WTC11 (cell line): ENCODE measurements around the gene FAM217B. TPM values are rescaled to one million over a fixed set of nuclear protein-coding genes. Genes with fewer than 3 reads are reported as not detected.
"Not testable (repeated sequence)": the region's sequence is repeated elsewhere in the genome, so short reads cannot be mapped to it uniquely, and the experiment has no call there.

Experiments
- ATAC-seq: fragments of 200-7000 bp; cut with Tn5 transposase; 2 replicates; pipeline ENCODE4 v1.10.0; 2021; ENCODE audit warnings: mild to moderate bottlenecking, moderate library complexity
- CTCF ChIA-PET: fragments of 300-600 bp; sonication (Branson Sonifier 250); formaldehyde crosslinking; loops from one replicate; lab custom pipeline; 2021; ENCODE audit warnings: antibody characterized with exemption; lab: Charles Lee
- POLR2A ChIA-PET: fragments of 350-600 bp; sonication (Branson Sonifier 250); formaldehyde crosslinking; loops from one replicate; lab custom pipeline; 2021; ENCODE audit warnings: antibody characterized with exemption; lab: Charles Lee
- DNase-seq: peaks from one replicate; pipeline ENCODE4 v3.0.0; 2021; ENCODE audit warnings: low spot score
- H3K27ac Mint-ChIP-seq: 2 replicates; pipeline ENCODE4 v1.8.0; 2021; ENCODE audit warnings: mixed read lengths
- H3K27me3 Mint-ChIP-seq: 2 replicates; pipeline ENCODE4 v1.8.0; 2021; ENCODE audit warnings: low read depth, mild to moderate bottlenecking, moderate library complexity, mixed read lengths
- H3K36me3 Mint-ChIP-seq: 2 replicates; pipeline ENCODE4 v1.8.0; 2021; ENCODE audit warnings: mixed read lengths
- H3K4me1 Mint-ChIP-seq: 2 replicates; pipeline ENCODE4 v1.8.0; 2022; ENCODE audit warnings: mixed read lengths
- H3K4me3 Mint-ChIP-seq: 2 replicates; pipeline ENCODE4 v1.8.0; 2021; ENCODE audit warnings: mild to moderate bottlenecking, moderate library complexity, mixed read lengths
- H3K9me3 Mint-ChIP-seq: 2 replicates; pipeline ENCODE4 v1.8.0; 2021; ENCODE audit warnings: mixed read lengths
- CDX4 ChIP-seq: fragments of 250-450 bp; sonication (Bioruptor Pico); IDR thresholded peaks from 2 replicates; pipeline ENCODE4 v1.9.0; 2021; ENCODE audit warnings: moderate library complexity, mild to moderate bottlenecking, inconsistent platforms, borderline replicate concordance
- E2F1 ChIP-seq: sonication (generic); formaldehyde crosslinking; IDR thresholded peaks from 2 replicates; pipeline ENCODE4 v1.8.0; 2022; ENCODE audit warnings: mild to moderate bottlenecking, missing genetic modification reagents
- FOXK1 ChIP-seq: sonication (generic); formaldehyde crosslinking; IDR thresholded peaks from 2 replicates; pipeline ENCODE4 v1.8.0; 2022; ENCODE audit warnings: mild to moderate bottlenecking, moderate library complexity, missing genetic modification reagents
- GRHL2 ChIP-seq: fragments of 250-450 bp; sonication (Bioruptor Pico); IDR thresholded peaks from 2 replicates; pipeline ENCODE4 v1.8.0; 2022; ENCODE audit warnings: mild to moderate bottlenecking, moderate library complexity; ENCODE audit not compliant: insufficient replicate concordance, severe bottlenecking
- NFYB ChIP-seq: sonication (generic); formaldehyde crosslinking; conservative IDR thresholded peaks from 2 replicates; pipeline ENCODE4 v1.8.0; 2022; ENCODE audit warnings: low read depth, missing genetic modification reagents
- RELA ChIP-seq: sonication (generic); formaldehyde crosslinking; IDR thresholded peaks from 2 replicates; pipeline ENCODE4 v1.8.1; 2022; ENCODE audit warnings: missing genetic modification reagents, mild to moderate bottlenecking, borderline replicate concordance
- RORB ChIP-seq: fragments of 250-450 bp; sonication (Bioruptor Pico); IDR thresholded peaks from 2 replicates; pipeline ENCODE4 v1.9.0; 2021; ENCODE audit warnings: mild to moderate bottlenecking
- SOX15 ChIP-seq: fragments of 250-450 bp; sonication (Bioruptor Pico); IDR thresholded peaks from 2 replicates; pipeline ENCODE4 v1.9.0; 2021; ENCODE audit warnings: mild to moderate bottlenecking
- SP1 ChIP-seq: sonication (generic); formaldehyde crosslinking; conservative IDR thresholded peaks from 2 replicates; pipeline ENCODE4 v1.8.1; 2022; ENCODE audit warnings: missing genetic modification reagents
- TCF7 ChIP-seq: sonication (generic); formaldehyde crosslinking; IDR thresholded peaks from 2 replicates; pipeline ENCODE4 v1.8.0; 2022; ENCODE audit warnings: mild to moderate bottlenecking, low read depth, missing genetic modification reagents, moderate library complexity
- TEAD1 ChIP-seq: sonication (generic); formaldehyde crosslinking; IDR thresholded peaks from 2 replicates; pipeline ENCODE4 v1.8.0; 2022; ENCODE audit warnings: mild to moderate bottlenecking, missing genetic modification reagents
- ZNF232 ChIP-seq: sonication (generic); formaldehyde crosslinking; IDR thresholded peaks from 2 replicates; pipeline ENCODE4 v1.8.0; 2022; ENCODE audit warnings: mild to moderate bottlenecking, missing genetic modification reagents
- total RNA-seq: library from RNA; stranded (reverse); gene quantifications from 3 replicates; pipeline ENCODE4 v1.2.3, GENCODE V29; 2021
- TF ChIP-seq, protein P1 (sequence below): sonication (generic); formaldehyde crosslinking; IDR thresholded peaks from 2 replicates; pipeline ENCODE4 v1.8.0; 2023; ENCODE audit warnings: missing genetic modification reagents
- TF ChIP-seq, protein P2 (sequence below): sonication (generic); formaldehyde crosslinking; IDR thresholded peaks from 2 replicates; pipeline ENCODE4 v1.8.1; 2022; ENCODE audit warnings: low read depth, missing genetic modification reagents, borderline replicate concordance
- TF ChIP-seq, protein P3 (sequence below): fragments of 250-450 bp; sonication (Bioruptor Pico); IDR thresholded peaks from 2 replicates; pipeline ENCODE4 v1.9.0; 2021; ENCODE audit warnings: mild to moderate bottlenecking
- TF ChIP-seq, protein P4 (sequence below): sonication (generic); formaldehyde crosslinking; IDR thresholded peaks from 2 replicates; pipeline ENCODE4 v1.8.0; 2022; ENCODE audit warnings: mild to moderate bottlenecking, missing genetic modification reagents

FAM217B gene
- total RNA-seq, 1 experiment from 2014 or later = 14.8 TPM

GRCh38 chr20:59949911-59950310, 9.7 kb downstream of the FAM217B start:
- no peak for TF ChIP-seq CDX4 (CRISPR knock-in tag)
- TF ChIP-seq, all 79 proteins: peak for 0
- DNase-seq (no peak), ATAC-seq (no peak)
- Mint-ChIP-seq H3K4me1 (peaks cover 9% of the 10 kb centered on the region), H3K27me3 (peaks cover 2% of the 10 kb centered on the region; the same call in 1 of the 2 replicates), H3K27ac (no peak overlapping the region), H3K9me3 (no peaks in the 10 kb centered on the region), H3K4me3 (no peak overlapping the region), H3K36me3 (no peaks in the 10 kb centered on the region; the same call in 1 of the 2 replicates)
- POLR2A ChIA-PET = no interaction called here
- CTCF ChIA-PET = interaction anchor here (1.5 to 2.3 kb wide), 2 partner anchors 60 to 100 kb away, joined by 8 to 10 read pairs; no protein-coding TSS in a partner anchor

DNA sequence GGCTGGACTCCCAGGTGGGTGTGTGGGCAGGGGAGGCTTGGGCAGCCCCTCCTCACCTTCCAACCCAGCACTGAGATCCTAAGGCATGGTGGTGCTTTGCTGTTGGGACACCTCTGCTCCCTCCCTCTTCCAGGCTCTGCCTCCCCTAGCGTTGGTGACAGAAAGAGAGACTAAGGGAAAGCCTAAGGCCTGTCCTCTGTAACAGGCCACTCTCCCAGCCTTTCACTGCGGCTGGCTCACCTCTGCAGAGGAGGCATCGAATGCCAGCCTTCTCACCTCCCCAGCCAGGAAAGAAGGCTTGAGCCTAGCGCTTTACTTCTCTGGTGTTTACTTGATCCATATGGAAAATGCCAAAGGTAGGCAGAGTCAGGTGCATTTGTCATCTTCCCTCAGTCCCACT, 14.5 kb downstream of the FAM217B start:
- POLR2A ChIA-PET = no interaction called here
- no peaks in the 10 kb centered on the region for H3K9me3 Mint-ChIP-seq
- TF ChIP-seq NFYB (CRISPR knock-in tag) = no peak
- no peak for TF ChIP-seq SOX15
- TF ChIP-seq, protein P1, sequence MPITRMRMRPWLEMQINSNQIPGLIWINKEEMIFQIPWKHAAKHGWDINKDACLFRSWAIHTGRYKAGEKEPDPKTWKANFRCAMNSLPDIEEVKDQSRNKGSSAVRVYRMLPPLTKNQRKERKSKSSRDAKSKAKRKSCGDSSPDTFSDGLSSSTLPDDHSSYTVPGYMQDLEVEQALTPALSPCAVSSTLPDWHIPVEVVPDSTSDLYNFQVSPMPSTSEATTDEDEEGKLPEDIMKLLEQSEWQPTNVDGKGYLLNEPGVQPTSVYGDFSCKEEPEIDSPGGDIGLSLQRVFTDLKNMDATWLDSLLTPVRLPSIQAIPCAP (CRISPR knock-in tag) = no peak
- TF ChIP-seq, all 79 proteins: peak for 0
- ATAC-seq (no peak), DNase-seq (no peak)
- peaks cover 6% of the 10 kb centered on the region for H3K4me1 Mint-ChIP-seq
- no peak overlapping the region for H3K4me3 Mint-ChIP-seq
- H3K27ac Mint-ChIP-seq = peak overlapping the region; percentile 49; the same call in 1 of the 2 replicates
- H3K36me3 Mint-ChIP-seq = no peaks in the 10 kb centered on the region; the same call in 1 of the 2 replicates
- H3K27me3 Mint-ChIP-seq = peaks cover 8% of the 10 kb centered on the region
- CTCF ChIA-PET = interaction anchor here (1.1 to 2.7 kb wide), 9 partner anchors 9 to 103 kb away, joined by 4 to 13 read pairs (median 8); partner anchors contain the start of genes FAM217B, PPP1R3D and SYCP2

DNA sequence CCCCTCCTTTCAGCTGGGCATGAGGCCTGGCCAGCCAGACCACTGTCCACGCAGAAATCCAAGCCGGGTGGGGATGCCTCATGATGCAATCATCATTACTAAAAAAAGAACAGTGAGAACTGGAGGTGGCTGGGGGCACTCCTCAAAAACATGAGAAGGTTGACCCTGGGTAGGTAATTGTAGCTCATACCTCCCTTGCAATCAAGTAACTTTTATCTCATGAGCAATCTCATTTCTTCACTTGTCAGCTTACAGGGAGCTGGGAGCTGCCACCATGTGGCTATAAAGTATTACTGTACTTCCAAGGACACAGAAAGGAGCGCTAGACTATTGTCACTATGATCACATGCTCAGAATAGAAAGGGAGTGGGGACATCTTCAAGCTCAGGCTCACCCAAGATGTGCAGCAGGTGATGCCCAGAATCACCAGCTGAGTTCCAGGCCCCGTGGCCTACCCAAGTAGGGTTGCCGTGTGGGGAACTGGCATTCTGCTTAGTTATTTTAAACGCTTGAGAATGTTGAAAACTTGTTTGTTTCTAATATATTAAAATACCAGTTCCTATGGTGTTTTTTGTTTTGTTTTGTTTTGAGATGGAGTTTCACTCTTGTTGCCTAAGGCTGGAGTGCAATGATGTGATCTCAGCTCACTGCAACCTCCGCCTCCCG, 15.1 kb downstream of the FAM217B start:
- no peak for TF ChIP-seq GRHL2 (CRISPR knock-in tag)
- TF ChIP-seq RORB (CRISPR knock-in tag) = no peak
- no peak for TF ChIP-seq TCF7 (CRISPR knock-in tag)
- no peak for TF ChIP-seq SP1 (CRISPR knock-in tag)
- TF ChIP-seq E2F1 (CRISPR knock-in tag) = no peak
- no peak for TF ChIP-seq FOXK1
- TF ChIP-seq ZNF232 = no peak
- TF ChIP-seq, protein P2, sequence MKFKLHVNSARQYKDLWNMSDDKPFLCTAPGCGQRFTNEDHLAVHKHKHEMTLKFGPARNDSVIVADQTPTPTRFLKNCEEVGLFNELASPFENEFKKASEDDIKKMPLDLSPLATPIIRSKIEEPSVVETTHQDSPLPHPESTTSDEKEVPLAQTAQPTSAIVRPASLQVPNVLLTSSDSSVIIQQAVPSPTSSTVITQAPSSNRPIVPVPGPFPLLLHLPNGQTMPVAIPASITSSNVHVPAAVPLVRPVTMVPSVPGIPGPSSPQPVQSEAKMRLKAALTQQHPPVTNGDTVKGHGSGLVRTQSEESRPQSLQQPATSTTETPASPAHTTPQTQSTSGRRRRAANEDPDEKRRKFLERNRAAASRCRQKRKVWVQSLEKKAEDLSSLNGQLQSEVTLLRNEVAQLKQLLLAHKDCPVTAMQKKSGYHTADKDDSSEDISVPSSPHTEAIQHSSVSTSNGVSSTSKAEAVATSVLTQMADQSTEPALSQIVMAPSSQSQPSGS (CRISPR knock-in tag) = no peak
- no peak for TF ChIP-seq RELA (CRISPR knock-in tag)
- no peak for TF ChIP-seq TEAD1 (CRISPR knock-in tag)
- TF ChIP-seq, protein P3, sequence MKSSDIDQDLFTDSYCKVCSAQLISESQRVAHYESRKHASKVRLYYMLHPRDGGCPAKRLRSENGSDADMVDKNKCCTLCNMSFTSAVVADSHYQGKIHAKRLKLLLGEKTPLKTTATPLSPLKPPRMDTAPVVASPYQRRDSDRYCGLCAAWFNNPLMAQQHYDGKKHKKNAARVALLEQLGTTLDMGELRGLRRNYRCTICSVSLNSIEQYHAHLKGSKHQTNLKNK = no peak
- TF ChIP-seq, protein P4, sequence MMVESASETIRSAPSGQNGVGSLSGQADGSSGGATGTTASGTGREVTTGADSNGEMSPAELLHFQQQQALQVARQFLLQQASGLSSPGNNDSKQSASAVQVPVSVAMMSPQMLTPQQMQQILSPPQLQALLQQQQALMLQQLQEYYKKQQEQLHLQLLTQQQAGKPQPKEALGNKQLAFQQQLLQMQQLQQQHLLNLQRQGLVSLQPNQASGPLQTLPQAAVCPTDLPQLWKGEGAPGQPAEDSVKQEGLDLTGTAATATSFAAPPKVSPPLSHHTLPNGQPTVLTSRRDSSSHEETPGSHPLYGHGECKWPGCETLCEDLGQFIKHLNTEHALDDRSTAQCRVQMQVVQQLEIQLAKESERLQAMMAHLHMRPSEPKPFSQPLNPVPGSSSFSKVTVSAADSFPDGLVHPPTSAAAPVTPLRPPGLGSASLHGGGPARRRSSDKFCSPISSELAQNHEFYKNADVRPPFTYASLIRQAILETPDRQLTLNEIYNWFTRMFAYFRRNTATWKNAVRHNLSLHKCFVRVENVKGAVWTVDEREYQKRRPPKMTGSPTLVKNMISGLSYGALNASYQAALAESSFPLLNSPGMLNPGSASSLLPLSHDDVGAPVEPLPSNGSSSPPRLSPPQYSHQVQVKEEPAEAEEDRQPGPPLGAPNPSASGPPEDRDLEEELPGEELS (CRISPR knock-in tag) = no peak
- peaks cover 8% of the 10 kb centered on the region for H3K27me3 Mint-ChIP-seq
- ChIA-PET POLR2A (no interaction called here), CTCF (interaction anchor here (0.6 to 2.7 kb wide), 11 partner anchors 8 to 308 kb away, joined by 3 to 13 read pairs (median 5); partner anchors contain the start of genes FAM217B, PPP1R3D and SYCP2)
- no peaks in the 10 kb centered on the region; the same call in 1 of the 2 replicates for H3K36me3 Mint-ChIP-seq
- DNase-seq (no peak), ATAC-seq (peak; percentile 39; the same call in 1 of the 2 replicates)
- H3K4me1 Mint-ChIP-seq = peaks cover 6% of the 10 kb centered on the region
- H3K9me3 Mint-ChIP-seq = no peaks in the 10 kb centered on the region
- no peak overlapping the region for H3K4me3 Mint-ChIP-seq
- peak overlapping the region; percentile 49; the same call in 1 of the 2 replicates for H3K27ac Mint-ChIP-seq

GRCh38 chr20:59957568-59957967, 17.4 kb downstream of the FAM217B start:
- H3K27ac Mint-ChIP-seq, H3K36me3 Mint-ChIP-seq: not testable (repeated sequence)
- POLR2A ChIA-PET = interaction anchor here (1.1 kb wide), 1 partner anchor 12 kb away, joined by 3 read pairs; no protein-coding TSS in a partner anchor

More at GRCh38 chr20:59957568-59957967, 17.4 kb downstream of the FAM217B start:
- H3K27me3 Mint-ChIP-seq, H3K9me3 Mint-ChIP-seq, DNase-seq, H3K4me1 Mint-ChIP-seq, H3K4me3 Mint-ChIP-seq, ATAC-seq: not testable (repeated sequence)
- CTCF ChIA-PET = interaction anchor here (0.8 to 1.2 kb wide), 2 partner anchors 92 to 306 kb away, joined by 3 to 7 read pairs; no protein-coding TSS in a partner anchor
